HTERT RPE-1 (cell line): Measurements from ENCODE around the gene KRT7.
"Not testable (repeated sequence)": the region's sequence is repeated elsewhere in the genome, so short reads cannot be mapped to it uniquely, and the experiment has no call there.

ENCODE experiments used
- in situ Hi-C: fragments of 300-500 bp; cut with MboI; formaldehyde crosslinking; loops from 4 replicates; pipeline ENCODE4 v1.14.3; 2020; ENCODE audit warnings: low sequenced_read_pairs

The KRT7 gene

DNA sequence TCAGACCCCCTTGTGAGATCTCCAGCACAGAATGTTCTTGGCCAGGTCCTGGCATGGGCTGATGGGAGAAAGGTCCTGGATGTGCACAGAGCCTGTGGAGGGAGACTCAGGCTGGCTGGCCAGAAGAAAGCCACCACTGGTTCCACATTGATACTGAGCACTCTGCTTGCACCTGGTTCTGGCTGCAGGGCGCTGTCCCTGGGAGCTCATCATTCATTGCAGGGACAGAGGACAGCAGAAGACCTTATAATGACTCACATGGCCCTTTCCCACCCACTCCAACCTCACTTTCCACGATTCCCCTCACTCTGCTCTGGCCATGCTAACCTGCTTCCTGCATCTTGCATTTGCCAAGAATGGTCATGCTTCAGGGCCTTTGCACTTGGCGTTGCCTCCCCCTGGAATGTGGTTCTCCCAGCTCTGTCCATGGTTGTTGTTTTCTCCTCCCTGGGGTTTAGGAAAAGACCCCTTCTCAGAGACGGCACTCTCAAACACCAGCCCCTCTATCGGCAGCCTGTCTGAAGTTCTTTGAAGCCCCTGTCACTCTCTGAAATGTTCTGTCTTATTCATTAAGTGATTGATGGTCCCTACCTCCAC lies 10.3 kb downstream of the KRT7 start:
- in situ Hi-C loops: no loop called here

DNA sequence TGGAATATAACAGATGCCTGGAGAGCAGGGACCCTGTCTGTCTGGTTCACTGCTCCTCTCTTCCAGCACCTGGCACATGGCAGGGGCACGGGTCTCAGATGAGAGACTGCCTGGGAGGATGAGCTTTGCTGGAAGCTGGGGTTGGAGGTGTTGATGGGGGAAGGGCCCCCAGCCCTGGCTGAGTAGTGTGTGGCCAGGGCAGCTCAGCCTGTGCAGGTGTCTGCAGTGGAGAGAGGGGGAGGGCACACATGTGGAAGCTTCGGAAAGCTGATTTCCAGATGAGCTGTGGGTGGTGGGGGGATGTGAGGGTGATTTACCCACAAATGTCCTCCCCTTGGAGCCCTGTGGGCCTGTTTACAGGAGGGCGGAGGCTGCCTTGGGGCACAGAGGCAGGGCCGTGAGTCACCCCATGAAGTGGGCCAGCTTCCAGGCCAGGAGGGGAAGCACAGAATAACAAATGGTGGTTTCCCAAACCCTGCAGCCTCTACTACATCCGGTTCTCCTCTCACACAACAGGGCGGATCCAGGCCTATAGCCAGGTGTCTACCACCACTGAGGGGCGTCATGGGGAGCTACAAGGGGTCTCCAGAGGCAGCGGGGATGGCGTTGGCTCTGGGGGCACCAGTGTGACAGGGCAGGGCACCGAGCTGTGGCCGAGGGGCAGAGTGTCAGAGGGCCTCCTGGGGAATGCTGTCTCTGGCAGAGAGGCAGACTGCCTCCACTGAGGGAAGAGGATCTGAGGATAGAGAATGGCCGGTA lies 11.0 kb downstream of the KRT7 start:
- in situ Hi-C loops: no loop called here

DNA sequence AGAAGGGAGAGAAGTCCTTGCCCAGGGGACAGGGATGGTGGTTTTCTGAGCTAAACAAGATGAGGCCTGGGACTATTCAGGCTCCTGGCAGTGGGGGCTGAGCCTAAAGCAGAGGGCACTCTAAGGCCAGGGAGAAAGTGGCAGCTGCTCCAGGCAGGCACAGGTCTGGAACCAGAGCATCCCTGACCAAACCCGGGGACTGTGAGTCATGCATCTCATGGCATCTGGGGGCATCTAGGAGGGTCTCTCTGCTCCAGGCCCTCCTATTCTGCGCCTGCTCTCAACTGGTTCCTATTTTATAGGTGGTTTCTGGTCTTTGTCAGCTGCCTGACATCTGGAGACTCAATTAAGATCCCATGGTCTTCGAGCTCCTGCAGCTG lies 11.6 kb downstream of the KRT7 start:
- in situ Hi-C loops: no loop called here

DNA sequence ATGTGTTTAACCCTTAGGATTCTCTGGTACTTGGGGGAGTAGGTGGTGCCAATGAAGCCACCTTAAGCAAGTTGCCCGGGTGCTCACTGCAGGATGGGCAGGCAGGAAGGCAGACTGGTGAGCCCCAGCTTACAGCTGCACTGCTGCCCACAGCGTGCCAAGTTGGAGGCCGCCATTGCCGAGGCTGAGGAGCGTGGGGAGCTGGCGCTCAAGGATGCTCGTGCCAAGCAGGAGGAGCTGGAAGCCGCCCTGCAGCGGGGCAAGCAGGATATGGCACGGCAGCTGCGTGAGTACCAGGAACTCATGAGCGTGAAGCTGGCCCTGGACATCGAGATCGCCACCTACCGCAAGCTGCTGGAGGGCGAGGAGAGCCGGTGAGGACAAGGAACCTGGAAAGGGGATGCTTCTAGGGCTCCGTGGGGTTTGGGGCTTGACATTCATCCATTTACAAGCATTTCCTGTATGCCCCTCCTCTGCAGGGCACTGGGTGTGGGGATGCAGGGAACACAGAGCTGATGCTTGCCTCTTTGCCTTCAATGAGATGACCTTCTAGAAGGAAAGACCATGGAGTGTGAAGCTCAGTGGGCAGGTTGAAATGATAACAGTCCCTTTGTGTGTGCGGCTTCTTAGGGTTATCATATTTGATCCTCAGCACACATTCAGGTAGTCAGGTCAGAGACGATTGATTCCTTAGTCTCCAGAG lies 12.4 kb downstream of the KRT7 start:
- in situ Hi-C loops: no loop called here

DNA sequence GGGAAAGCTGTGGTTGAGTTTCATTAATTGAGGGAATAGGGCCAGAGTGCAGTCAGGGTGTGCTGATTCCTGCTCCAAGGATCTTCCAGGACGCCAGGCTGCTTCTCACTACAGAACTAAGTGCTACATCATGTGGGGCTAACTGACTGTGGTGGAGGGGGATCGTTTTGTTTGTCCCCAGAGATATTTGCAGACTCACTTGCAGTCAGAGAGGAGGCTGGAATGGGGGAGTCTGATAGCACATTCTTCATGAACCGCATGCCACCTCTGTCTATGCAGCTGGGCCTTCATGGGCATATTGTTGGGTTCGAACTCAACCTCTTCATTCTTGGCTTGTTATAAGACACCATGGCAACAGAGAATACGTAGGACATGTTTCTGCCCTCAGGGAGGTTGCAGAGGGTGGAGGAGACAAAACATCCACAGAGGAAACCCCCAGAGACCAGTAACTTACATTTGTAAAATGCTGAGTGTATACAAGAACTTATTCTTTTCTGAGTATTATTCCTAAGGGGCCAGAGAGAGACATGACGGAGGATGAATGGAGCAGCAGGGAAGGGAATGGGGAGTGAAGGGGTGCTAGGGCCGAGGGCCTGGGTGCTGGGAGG lies 13.0 kb downstream of the KRT7 start:
- in situ Hi-C loops: no loop called here

DNA sequence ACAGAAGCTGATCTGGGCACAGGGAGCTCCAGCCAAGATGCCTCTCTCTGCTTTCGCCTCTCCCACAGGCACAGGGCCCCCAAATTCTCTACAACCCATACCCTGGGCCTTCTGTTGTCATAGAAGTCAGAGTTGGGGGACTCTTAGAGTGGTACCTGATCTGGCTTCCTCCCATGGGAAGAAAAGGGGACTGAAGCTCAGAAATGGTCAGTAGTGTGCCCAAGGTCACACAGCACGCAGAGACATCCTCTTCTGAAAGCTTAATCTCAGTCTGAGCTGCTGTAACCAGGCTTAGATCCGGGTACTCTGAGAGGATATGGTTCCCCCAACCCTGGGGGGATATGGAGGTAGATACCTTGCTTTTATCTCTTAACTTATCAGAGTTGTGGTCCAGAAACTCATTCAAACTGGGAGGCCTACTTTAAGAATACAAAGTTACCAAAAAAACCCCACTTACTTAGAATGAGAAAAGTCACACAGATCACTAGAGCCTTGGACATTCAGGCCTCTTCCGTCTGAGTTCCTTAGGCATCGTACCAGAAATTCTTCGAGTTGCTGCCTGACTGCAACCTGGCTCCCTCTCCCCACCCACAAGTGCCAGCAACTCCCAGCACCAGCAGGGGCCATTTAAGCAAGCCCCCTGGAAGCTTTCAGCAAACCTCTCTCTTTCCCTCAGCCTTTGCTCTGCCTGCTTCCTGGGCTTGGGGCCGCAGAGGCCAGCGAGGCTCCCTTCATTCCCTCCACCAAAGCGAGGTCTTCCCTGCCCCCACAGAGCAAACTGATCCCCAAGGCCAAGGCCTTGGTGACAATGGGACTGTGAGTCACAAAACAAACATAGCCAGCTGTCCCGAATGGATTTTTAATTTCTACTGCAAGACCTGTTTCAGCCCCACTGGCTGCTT lies 13.9 kb downstream of the KRT7 start:
- in situ Hi-C loops: no loop called here

DNA sequence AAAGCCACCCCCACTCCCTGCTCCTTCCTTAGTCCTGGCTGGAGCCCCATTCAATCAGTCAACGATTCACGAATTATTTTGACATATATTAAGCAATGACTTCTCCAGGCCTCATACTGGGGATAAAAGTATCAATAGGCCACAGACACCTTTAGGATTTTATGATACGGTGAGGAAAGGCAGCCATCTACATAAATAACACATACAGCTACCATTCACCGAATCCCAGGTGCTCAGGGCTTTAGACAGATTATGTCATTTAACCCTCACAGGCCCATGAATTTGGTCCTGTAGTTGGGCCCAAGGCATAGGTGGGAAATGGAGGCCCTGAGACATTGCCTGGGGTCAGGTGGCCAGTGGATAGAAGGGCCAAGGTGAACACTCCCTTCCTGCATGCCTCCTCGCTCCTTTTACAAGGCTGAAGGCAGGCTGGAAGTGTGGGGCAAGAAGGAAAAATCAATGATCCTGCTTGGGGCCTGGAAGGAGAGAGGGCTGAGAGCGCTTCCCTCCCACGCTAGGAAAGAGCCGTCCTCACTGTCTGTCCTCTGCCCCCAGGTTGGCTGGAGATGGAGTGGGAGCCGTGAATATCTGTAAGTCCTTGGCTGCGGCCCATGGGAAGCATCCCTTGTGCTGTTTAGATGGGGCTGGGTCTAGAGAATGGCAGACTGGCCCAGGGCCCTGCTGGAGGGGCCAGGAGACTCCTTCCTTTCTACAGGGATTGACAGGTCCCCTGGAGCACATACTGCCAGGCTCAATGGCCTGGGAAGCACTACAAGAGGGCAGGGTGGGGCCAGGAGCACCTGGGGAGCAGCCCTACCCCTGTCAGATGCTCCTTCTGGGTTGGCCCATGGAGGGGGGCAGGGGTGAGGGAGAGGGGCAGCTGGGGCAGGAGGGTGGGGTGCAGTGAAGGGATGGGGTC lies 14.8 kb downstream of the KRT7 start:
- in situ Hi-C loops: no loop called here

DNA sequence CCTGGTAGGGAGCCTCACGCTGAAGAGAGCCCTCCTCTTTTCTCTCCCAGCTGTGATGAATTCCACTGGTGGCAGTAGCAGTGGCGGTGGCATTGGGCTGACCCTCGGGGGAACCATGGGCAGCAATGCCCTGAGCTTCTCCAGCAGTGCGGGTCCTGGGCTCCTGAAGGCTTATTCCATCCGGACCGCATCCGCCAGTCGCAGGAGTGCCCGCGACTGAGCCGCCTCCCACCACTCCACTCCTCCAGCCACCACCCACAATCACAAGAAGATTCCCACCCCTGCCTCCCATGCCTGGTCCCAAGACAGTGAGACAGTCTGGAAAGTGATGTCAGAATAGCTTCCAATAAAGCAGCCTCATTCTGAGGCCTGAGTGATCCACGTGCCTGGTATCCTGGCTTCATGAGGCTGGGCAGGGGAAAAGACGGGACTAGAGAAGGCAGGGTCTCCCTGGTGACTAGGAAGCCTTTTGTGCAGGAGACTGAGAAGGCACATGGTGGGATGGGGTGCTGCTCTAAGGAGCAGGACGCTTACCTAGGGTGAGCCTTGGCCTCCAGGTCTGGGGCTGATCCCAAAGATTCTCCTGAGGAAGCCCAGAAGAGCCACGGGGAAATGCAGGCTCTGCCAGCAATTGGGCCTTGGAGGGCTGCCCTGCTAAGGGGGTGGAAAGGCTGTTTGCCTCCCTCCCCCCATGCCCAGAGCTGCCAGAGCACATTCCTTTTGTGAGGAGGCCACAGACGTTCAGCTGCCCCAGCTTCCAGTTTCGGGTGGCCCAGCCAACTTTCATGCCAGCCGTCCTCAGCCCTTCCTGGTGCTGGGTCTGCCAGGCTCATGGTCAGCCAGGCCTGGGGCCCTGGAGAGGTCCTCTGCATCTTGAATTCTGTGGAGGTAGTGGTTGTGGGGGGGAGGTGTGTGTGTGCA lies 15.8 kb downstream of the KRT7 start:
- in situ Hi-C loops: no loop called here

DNA sequence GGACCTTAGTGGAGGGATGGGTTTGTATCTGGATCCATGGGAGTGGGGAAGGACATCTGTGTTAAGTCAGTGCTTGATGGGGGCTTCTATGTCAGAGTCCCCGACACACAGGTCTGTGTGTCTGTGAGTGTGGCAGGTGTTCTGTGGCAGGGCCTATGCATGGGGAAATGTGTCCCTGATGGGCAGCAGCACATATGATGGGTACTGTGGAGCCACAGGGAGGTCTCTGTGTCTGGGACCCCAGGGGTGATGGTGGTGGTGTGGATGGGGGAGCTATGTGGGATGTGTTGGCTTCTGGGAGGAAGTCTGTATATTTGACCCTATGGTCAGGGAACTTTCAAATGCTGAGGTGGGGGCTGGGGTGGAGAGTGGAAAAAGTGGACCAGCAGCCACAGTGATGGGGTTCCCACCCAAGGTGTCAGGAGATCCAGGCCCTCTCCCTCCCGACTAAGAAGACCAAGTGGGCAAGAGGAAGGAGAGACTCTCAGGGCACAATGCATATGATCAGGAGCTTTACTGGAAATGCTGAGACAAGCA lies 16.5 kb downstream of the KRT7 start:
- in situ Hi-C loops: no loop called here

DNA sequence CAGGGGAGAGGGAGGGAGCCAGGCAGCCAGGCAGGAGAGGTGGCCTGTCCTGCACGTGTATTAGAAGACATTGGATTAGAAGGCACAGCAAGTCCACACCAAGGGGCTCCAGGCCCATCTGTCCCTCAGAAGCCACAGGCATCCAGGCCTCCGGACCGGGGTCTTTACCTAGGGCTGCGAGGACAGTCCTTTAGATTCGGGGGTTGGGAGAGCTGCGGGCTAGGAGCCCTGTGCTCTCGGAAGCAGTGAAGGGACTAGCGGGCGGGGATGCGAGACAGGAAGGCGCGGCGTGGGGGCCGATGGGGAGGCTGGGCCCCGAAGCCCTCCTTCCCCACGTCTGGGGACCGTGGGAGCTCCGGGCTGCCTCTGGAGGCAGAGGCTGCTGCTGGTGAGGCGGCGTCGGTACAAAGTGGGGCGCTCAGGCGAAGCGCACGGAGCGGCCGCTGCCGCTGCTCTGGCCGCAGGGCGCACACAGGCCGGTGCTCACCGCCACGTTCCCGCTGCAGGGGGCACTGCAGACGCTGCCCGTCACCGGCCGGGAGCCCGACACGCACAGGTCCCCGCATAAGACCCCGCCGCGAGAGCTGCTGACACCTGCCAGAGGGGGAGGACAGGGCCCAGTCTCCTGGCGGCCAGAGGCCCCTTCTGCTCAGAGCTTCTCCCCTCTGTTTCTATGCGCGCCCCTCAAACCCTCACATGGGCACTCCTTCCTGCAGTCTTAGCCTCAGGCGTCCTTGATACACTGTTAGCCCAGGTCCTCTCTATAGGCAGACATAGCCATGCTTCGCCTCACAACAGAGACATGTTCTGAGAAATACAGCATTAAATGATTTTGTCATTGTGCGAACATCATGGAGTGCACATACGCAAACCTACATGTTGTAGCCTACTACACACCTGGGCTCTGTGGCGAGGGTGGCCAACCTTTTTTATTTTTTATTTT lies 17.3 kb downstream of the KRT7 start:
- in situ Hi-C loops: no loop called here

DNA sequence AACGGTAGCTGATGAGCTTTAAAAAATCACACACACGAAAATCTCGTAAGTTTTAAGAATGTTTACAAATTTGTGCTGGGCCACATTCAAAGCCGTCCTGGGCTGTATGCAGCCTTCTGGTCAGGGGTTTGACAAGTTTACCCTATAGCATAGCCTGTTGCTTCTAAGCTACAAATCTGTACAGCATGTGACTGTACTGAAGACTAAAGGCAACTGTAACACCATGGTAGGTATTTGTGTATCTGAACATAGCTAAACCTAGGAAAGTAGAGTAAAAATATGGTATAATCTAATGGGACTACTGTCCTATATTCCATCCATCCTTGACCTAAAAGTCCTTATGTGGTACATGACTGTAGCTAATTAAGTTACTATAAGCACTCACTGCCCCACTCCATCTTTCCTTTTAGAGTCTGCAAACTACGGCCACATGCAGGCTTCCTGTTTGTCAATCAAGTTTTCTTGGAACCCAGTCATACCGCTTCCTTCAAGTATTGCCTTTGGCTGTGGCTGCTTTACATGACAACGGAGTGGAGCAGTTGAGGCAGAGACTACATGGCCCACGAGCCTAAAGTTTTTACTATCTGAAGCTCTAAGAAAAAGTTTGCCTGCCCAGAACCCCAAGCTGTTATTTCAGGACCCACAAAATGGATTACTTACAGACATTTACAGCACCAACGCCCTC lies 18.5 kb downstream of the KRT7 start:
- in situ Hi-C loops: no loop called here

DNA sequence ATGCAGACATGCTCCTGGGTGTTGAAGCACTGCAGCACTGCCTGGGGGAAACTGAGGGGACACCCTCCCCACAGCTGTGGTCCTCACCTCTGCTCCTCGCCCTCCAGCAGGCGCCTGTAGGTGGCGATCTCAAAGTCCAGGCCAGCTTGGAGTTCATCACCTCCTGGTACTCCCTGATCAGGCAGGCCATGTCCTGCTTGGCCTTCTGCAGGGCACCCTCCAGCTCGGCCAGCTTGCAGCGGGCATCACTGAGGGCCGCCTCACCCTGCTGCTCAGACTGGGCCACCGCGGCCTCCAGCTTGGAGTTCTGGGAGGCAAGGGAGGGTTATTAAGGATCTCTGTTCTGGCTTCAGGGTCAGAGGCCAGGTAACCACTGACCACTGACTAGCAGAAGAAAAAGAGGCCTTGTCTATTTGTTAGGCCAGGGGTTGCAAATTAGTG lies 19.2 kb downstream of the KRT7 start:
- in situ Hi-C loops: not testable (repeated sequence)

DNA sequence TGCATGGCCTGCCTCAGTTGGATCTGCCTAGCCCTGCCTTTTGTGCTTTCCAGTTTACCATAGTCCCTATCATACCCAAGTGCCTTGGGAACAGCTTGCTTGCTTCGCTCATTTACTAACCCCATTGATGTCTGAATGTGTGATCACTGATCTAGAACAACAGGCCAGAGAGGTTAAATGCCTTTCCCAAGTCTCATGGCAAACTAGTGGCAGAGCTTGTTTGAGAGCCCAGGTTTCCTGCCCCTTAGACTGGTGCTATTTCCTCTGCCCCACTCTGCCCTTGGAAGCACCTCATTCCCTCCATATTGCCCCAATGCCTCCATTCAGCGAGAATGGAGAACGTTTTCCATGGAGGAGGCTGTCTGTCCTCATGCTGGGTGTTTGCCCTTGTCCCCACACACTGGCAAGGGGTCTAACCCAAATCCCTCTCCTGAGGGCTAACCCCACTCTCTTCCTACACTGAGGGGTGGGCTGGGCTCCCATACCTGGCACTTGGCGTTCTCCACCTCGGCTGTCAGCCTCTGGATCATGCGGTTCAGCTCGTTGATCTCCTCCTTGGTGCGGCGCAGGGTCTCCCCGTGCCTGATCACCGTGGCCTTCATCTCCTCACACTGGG lies 19.8 kb downstream of the KRT7 start:
- in situ Hi-C loops: no loop called here

DNA sequence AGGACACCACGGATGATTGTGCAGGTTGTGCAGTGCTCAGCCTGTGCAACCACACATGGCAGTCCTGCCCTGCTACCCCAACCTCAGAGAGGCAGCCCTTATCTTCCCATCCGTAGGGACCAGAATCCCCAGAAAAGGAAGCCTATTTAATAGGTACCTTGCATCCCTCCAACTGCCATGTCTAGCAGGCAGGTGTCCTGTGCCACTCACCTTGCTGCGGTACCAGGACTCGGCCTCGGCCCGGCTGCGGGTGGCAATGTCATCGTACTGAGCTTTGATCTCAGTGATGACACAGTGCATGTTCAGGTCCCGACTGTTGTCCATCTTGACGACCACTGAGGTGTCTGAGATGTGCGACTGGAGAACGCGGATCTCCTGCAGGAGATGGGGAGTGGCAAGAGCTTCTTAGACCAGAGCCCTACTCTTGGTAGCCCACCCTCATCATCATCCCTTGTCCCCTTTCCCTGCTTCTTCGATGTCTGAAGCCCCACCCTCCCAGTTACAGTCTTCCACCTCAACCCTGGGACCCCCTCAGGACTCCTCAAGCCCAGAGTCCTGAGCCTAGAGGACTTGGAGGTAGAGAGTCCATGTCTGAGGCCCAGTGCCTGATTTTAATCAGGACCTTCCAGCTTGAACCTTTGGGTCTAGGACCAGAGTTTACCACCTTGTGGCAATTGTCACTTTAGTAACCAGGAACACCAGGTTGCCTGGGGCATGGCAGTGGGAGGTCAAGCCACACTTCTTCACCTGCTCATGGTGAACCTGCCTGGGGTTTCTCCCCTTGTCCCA lies 20.5 kb downstream of the KRT7 start:
- in situ Hi-C loops: no loop called here

DNA sequence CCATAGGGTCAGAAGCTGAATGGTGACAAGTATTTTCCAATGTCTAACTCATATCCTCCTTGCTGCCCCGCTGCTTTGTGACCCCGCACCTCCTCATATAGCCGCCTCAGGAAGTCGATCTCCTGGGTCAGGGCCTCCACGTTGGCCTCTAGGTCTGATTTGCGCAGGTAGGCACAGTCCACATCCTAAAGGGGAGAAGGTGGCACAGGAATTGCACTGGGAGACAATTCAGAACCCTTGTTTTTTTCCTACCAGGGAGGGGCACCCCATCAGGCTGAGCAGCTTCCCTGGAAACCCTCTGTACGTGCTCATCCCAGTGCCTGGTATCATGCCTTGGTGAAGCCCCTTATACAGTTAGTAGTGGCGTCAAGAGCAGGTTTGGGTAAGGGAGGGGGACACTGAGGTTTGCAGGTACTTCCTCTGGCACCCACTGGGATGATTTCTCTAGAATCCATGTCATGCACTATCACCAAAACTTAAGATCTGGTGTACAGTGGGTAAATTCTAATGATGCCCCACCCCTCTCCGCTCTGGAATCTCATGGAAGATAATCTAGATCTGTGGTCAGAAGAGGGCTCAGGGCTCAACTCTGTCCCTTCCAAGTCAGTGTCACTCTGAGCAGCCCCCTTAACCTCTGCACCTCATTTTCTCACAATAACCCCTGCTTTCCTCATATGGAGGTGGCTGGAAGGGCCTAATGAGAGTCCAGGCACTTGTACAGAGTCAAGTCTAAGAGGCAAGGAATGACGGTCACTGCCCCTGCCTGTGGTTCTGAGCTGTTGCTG lies 21.3 kb downstream of the KRT7 start:
- in situ Hi-C loops: no loop called here
